KMS-11 (cell line): ENCODE data around the gene SDK1.

ENCODE experiments used
- H2AFZ ChIP-seq: fragments of 200-600 bp; sonication (generic); 2 replicates; pipeline ENCODE4 v1.6.1; 2016; ENCODE audit warnings: antibody characterized with exemption, mixed run types, low read depth
- H3K27ac ChIP-seq: fragments of 200-600 bp; sonication (generic); 2 replicates; pipeline ENCODE4 v1.6.1; 2016; ENCODE audit warnings: mild to moderate bottlenecking, mixed run types
- H3K27me3 ChIP-seq: fragments of 200-600 bp; sonication (generic); 2 replicates; pipeline ENCODE4 v1.6.1; 2017; ENCODE audit warnings: mild to moderate bottlenecking, low read depth, mixed run types, moderate library complexity; ENCODE audit not compliant: insufficient read depth
- H3K36me3 ChIP-seq: fragments of 200-600 bp; sonication (generic); 2 replicates; pipeline ENCODE4 v1.6.1; 2017; ENCODE audit warnings: mild to moderate bottlenecking, mixed run types; ENCODE audit not compliant: insufficient read depth
- H3K4me1 ChIP-seq: fragments of 200-600 bp; sonication (generic); 2 replicates; pipeline ENCODE4 v1.6.1; 2016; ENCODE audit warnings: mild to moderate bottlenecking, low read depth, mixed run types; ENCODE audit not compliant: poor library complexity, severe bottlenecking
- H3K4me2 ChIP-seq: fragments of 200-600 bp; sonication (generic); 2 replicates; pipeline ENCODE4 v1.7.0; 2016; ENCODE audit warnings: mild to moderate bottlenecking, mixed run types
- H3K4me3 ChIP-seq: fragments of 200-600 bp; sonication (generic); IDR thresholded peaks from 2 replicates; pipeline ENCODE4 v1.6.1; 2017; ENCODE audit warnings: low read depth, low read length, mixed read lengths; ENCODE audit not compliant: insufficient read depth
- H3K79me2 ChIP-seq: fragments of 200-600 bp; sonication (generic); 2 replicates; pipeline ENCODE4 v1.6.1; 2016; ENCODE audit warnings: low read depth, mixed run types; ENCODE audit not compliant: insufficient read depth
- H3K9ac ChIP-seq: fragments of 200-600 bp; sonication (generic); 2 replicates; pipeline ENCODE4 v1.6.1; 2016; ENCODE audit warnings: mild to moderate bottlenecking, mixed run types
- H4K20me1 ChIP-seq: fragments of 200-600 bp; sonication (generic); 2 replicates; pipeline ENCODE4 v1.6.1; 2016; ENCODE audit warnings: mild to moderate bottlenecking, mixed run types; ENCODE audit not compliant: insufficient read depth
- TF ChIP-seq, protein P1 (sequence below): fragments of 200-600 bp; sonication (generic); conservative IDR thresholded peaks from 2 replicates; pipeline ENCODE4 v1.6.1; 2017; ENCODE audit warnings: low read depth, mild to moderate bottlenecking, antibody characterized with exemption, low read length, moderate library complexity, mixed read lengths

SDK1 gene

DNA sequence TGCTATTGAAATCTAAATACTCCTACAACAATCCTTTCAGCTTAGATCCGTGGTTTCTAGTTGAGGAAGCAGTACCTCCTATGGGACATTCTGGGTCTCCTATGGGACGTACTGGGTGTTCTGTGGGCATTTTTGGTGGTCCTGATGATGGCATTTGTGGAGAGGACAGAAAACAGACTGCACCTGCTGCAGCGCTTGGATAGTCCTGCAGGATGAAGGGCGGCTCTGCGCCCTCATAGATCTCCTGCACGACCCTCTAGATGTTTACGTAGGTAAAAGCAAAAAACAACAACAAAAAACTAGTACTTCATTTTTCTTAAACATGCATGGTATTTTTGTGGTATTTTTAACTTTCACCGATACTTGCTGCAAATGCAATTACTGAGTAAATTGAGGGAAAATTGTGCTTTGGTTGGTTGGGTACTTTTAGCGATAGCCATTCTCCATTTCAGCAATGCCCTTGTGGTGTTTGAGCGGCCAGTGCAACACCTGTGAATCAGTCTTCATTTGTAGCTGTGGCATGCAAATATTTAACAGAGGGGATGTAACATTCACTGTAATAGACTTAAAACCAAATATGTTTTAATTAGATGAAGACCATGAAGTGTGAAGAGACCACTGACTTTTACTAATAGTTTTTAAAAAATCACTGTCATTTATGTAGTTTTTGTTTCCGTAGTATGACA lies 461.2 kb downstream of the SDK1 start:
- H2AFZ ChIP-seq: no peak overlapping the region
- H3K79me2 ChIP-seq: no peaks in the 10 kb centered on the region
- TF ChIP-seq, protein P1, sequence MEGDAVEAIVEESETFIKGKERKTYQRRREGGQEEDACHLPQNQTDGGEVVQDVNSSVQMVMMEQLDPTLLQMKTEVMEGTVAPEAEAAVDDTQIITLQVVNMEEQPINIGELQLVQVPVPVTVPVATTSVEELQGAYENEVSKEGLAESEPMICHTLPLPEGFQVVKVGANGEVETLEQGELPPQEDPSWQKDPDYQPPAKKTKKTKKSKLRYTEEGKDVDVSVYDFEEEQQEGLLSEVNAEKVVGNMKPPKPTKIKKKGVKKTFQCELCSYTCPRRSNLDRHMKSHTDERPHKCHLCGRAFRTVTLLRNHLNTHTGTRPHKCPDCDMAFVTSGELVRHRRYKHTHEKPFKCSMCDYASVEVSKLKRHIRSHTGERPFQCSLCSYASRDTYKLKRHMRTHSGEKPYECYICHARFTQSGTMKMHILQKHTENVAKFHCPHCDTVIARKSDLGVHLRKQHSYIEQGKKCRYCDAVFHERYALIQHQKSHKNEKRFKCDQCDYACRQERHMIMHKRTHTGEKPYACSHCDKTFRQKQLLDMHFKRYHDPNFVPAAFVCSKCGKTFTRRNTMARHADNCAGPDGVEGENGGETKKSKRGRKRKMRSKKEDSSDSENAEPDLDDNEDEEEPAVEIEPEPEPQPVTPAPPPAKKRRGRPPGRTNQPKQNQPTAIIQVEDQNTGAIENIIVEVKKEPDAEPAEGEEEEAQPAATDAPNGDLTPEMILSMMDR: no peak
- no peaks in the 10 kb centered on the region for H3K4me1 ChIP-seq
- H4K20me1 ChIP-seq: no peaks in the 10 kb centered on the region
- H3K27me3 ChIP-seq: no peaks in the 10 kb centered on the region
- no peaks in the 10 kb centered on the region for H3K36me3 ChIP-seq
- no peak overlapping the region for H3K4me3 ChIP-seq
- H3K27ac ChIP-seq: no peak overlapping the region
- H3K4me2 ChIP-seq: no peak overlapping the region
- H3K9ac ChIP-seq: no peak overlapping the region

GRCh38 chr7:3767917-3768777 lies 467.1 kb downstream of the SDK1 start:
- Histone ChIP-seq H3K27ac (no peak overlapping the region), H3K4me2 (no peak overlapping the region), H2AFZ (no peak overlapping the region), H3K9ac (no peak overlapping the region), H3K4me3 (no peak overlapping the region), H3K36me3 (no peaks in the 10 kb centered on the region), H3K27me3 (no peaks in the 10 kb centered on the region), H4K20me1 (no peaks in the 10 kb centered on the region), H3K79me2 (no peaks in the 10 kb centered on the region), H3K4me1 (no peaks in the 10 kb centered on the region)
- TF ChIP-seq, protein P1: no peak

- no peaks in the 10 kb centered on the region for H3K27me3 ChIP-seq
These were observed 470.9 kb downstream of the SDK1 start for GRCh38 chr7:3771906-3772305.

GRCh38 chr7:3778345-3778744 lies 477.3 kb downstream of the SDK1 start:
- TF ChIP-seq, protein P1: no peak
- H3K9ac ChIP-seq: no peak overlapping the region
- no peaks in the 10 kb centered on the region for H4K20me1 ChIP-seq
- no peak overlapping the region for H2AFZ ChIP-seq
- no peaks in the 10 kb centered on the region for H3K79me2 ChIP-seq
- no peak overlapping the region for H3K4me3 ChIP-seq
- H3K27ac ChIP-seq: no peak overlapping the region
- no peaks in the 10 kb centered on the region for H3K27me3 ChIP-seq
- no peaks in the 10 kb centered on the region for H3K36me3 ChIP-seq
- H3K4me2 ChIP-seq: no peak overlapping the region
- H3K4me1 ChIP-seq: no peaks in the 10 kb centered on the region

More at GRCh38 chr7:3771906-3772305, 470.9 kb downstream of the SDK1 start:
- Histone ChIP-seq H4K20me1 (no peaks in the 10 kb centered on the region), H3K4me3 (no peak overlapping the region), H3K27ac (no peak overlapping the region), H3K79me2 (no peaks in the 10 kb centered on the region), H3K4me2 (no peak overlapping the region), H3K4me1 (no peaks in the 10 kb centered on the region), H3K9ac (no peak overlapping the region), H3K36me3 (no peaks in the 10 kb centered on the region), H2AFZ (no peak overlapping the region)
- TF ChIP-seq, protein P1: no peak
